HepG2 (cell line): Measurements from ENCODE around the gene RNF13. TPM values are rescaled to one million over a fixed set of nuclear protein-coding genes. Genes with fewer than 3 reads are reported as not detected.

Experiments
- ATAD3A ChIP-seq: sonication (generic); formaldehyde crosslinking; IDR thresholded peaks from 2 replicates; pipeline ENCODE4 v1.4.0; 2020; ENCODE audit warnings: missing genetic modification reagents
- BCL6 ChIP-seq: IDR thresholded peaks from 2 replicates; pipeline ENCODE4 v1.6.1; 2016; ENCODE audit warnings: missing genetic modification reagents, missing compliant biosample characterization
- CEBPZ ChIP-seq: IDR thresholded peaks from 2 replicates; pipeline ENCODE4 v1.6.1; 2012; ENCODE audit warnings: low read length, improper control_type of control experiment
- CSRNP1 ChIP-seq: sonication (generic); formaldehyde crosslinking; IDR thresholded peaks from 2 replicates; pipeline ENCODE4 v1.8.1; 2023; ENCODE audit warnings: mild to moderate bottlenecking, missing genetic modification reagents
- HNF4A ChIP-seq: sonication (generic); formaldehyde crosslinking; IDR thresholded peaks from 2 replicates; pipeline ENCODE4 v1.4.0; 2020; ENCODE audit warnings: missing genetic modification reagents
- ISX ChIP-seq: sonication (generic); formaldehyde crosslinking; conservative IDR thresholded peaks from 2 replicates; pipeline ENCODE4 v1.5.0; 2020; ENCODE audit warnings: missing genetic modification reagents
- LRRFIP1 ChIP-seq: sonication (generic); formaldehyde crosslinking; conservative IDR thresholded peaks from 2 replicates; pipeline ENCODE4 v1.4.0; 2020; ENCODE audit warnings: missing genetic modification reagents
- MLX ChIP-seq: IDR thresholded peaks from 2 replicates; pipeline ENCODE4 v1.6.1; 2016
- NR0B2 ChIP-seq: sonication (generic); formaldehyde crosslinking; IDR thresholded peaks from 2 replicates; pipeline ENCODE4 v1.4.0; 2020; ENCODE audit warnings: mild to moderate bottlenecking, missing genetic modification reagents
- PBX2 ChIP-seq: IDR thresholded peaks from 2 replicates; pipeline ENCODE4 v1.6.1; 2016; ENCODE audit warnings: control low read depth
- REXO4 ChIP-seq: sonication (generic); formaldehyde crosslinking; IDR thresholded peaks from 2 replicates; pipeline ENCODE4 v1.8.0; 2022; ENCODE audit warnings: missing genetic modification reagents, mild to moderate bottlenecking, borderline replicate concordance
- SKI ChIP-seq: fragments of 450-650 bp; IDR thresholded peaks from one replicate; pipeline ENCODE4 v1.6.1; 2018; ENCODE audit warnings: mild to moderate bottlenecking; ENCODE audit not compliant: partially characterized antibody
- SMAD1 ChIP-seq: sonication (generic); formaldehyde crosslinking; IDR thresholded peaks from 2 replicates; pipeline ENCODE4 v1.4.0; 2020; ENCODE audit warnings: missing genetic modification reagents, low read depth, mild to moderate bottlenecking, borderline replicate concordance
- SMYD3 ChIP-seq: sonication (generic); formaldehyde crosslinking; IDR thresholded peaks from 2 replicates; pipeline ENCODE4 v1.8.1; 2023; ENCODE audit warnings: mild to moderate bottlenecking, missing genetic modification reagents
- STAG1 ChIP-seq: sonication (generic); formaldehyde crosslinking; IDR thresholded peaks from 2 replicates; pipeline ENCODE4 v1.4.0; 2020; ENCODE audit warnings: missing genetic modification reagents
- ZBTB1 ChIP-seq: sonication (generic); formaldehyde crosslinking; IDR thresholded peaks from 2 replicates; pipeline ENCODE4 v1.4.0; 2020; ENCODE audit warnings: missing genetic modification reagents, borderline replicate concordance
- ZBTB20 ChIP-seq: sonication (generic); formaldehyde crosslinking; IDR thresholded peaks from 2 replicates; pipeline ENCODE4 v1.8.1; 2023; ENCODE audit warnings: missing genetic modification reagents, low read depth, mild to moderate bottlenecking, borderline replicate concordance
- ZFP1 ChIP-seq: IDR thresholded peaks from 2 replicates; pipeline ENCODE4 v1.6.1; 2016
- ZNF24 ChIP-seq: fragments of 450-650 bp; IDR thresholded peaks from 2 replicates; pipeline ENCODE4 v1.6.1; 2017; ENCODE audit warnings: antibody characterized with exemption, mild to moderate bottlenecking
- ZNF775 ChIP-seq: sonication (generic); formaldehyde crosslinking; IDR thresholded peaks from 2 replicates; pipeline ENCODE4 v1.4.0; 2020; ENCODE audit warnings: missing genetic modification reagents, mild to moderate bottlenecking, moderate library complexity, borderline replicate concordance
- polyA plus RNA-seq, 8 experiments: library from polyadenylated mRNA; depleted of rRNA in 3 of 8; stranded (reverse) in 7 of 8; unstranded in 1 of 8; fragments of >200 nt; fragmentation: Illumina TruSeq in 4 of 8; extraction: Trizol in 4 of 8; gene quantifications; 2 replicates each; pipeline versions ENCODE4 v1.2.1 to v1.2.3, GENCODE V29; 2011 to 2016; ENCODE audit warnings: low read depth in 4 of 8, missing spikeins in 1 of 8, mixed read lengths in 1 of 8; ENCODE audit not compliant: insufficient read depth in 1 of 8
- total RNA-seq, 5 experiments: library from RNA; depleted of rRNA; stranded (reverse); fragments of >200 nt; fragmentation: Illumina TruSeq; extraction: Trizol; gene quantifications; 2 replicates each; pipeline ENCODE4 v1.2.3, GENCODE V29; 2016; ENCODE audit warnings: low read depth in 1 of 5

Gene RNF13
- total and polyA plus RNA-seq, 2 of the 13 experiments (the other 11 are each of a cell fraction or from before 2014, with no cell fraction given): 39.8 to 46.0 TPM

- TF ChIP-seq NR0B2 (CRISPR knock-in tag) (no peak; the same call in 1 of the 2 replicates), ZNF775 (no peak), ZFP1 (CRISPR knock-in tag) (no peak), REXO4 (no peak), LRRFIP1 (CRISPR knock-in tag) (no peak), PBX2 (no peak), ZNF24 (no peak), ZBTB20 (CRISPR knock-in tag) (no peak), CEBPZ (no peak), HNF4A (CRISPR knock-in tag) (no peak), BCL6 (CRISPR knock-in tag) (peak; percentile 34; the same call in 1 of the 2 replicates), CSRNP1 (CRISPR knock-in tag) (peak; percentile 26; the same call in 1 of the 2 replicates), ATAD3A (no peak), STAG1 (no peak), ZBTB1 (CRISPR knock-in tag) (no peak), SKI (no peak), SMYD3 (CRISPR knock-in tag) (no peak; the same call in 1 of the 2 replicates), MLX (CRISPR knock-in tag) (0 out of 2 replicates have a peak, but pooled peaks have one; percentile 31), SMAD1 (CRISPR knock-in tag) (no peak), ISX (CRISPR knock-in tag) (no peak)
These were observed 830 bp upstream of the RNF13 start (continued) for GRCh38 chr3:149812165-149812605.
